CD4-positive, CD25-positive, alpha-beta regulatory T cell (primary cell): Measurements from ENCODE around the gene LRRC8C. TPM values are rescaled to one million over a fixed set of nuclear protein-coding genes. Genes with fewer than 3 reads are reported as not detected.
A peak's percentile ranks its signal among the peaks of the same experiment; 100 is the strongest.

Source experiments
- ATAC-seq, 2 donors: fragments of 150-1000 bp; cut with Tn5 transposase; one replicate each; pipeline ENCODE4 v1.10.0; 2021; ENCODE audit warnings: low read depth in 2 of 2, moderate number of reproducible peaks in 2 of 2, moderate library complexity in 1 of 2
- DNase-seq, 3 donors: peaks; one replicate each; pipeline versions ENCODE4 v3.0.0 to v3.0.0-alpha.2; 2012 to 2022; ENCODE audit warnings: mixed read lengths in 1 of 3
- H3K27ac ChIP-seq: one replicate; pipeline ENCODE4 v1.7.0; 2013; ENCODE audit warnings: mild to moderate bottlenecking, low read length; ENCODE audit not compliant: insufficient read depth, poor library complexity, severe bottlenecking
- H3K27me3 ChIP-seq: one replicate; pipeline ENCODE4 v1.7.0; 2013; ENCODE audit warnings: low read length; ENCODE audit not compliant: control insufficient read depth, insufficient read depth
- H3K36me3 ChIP-seq: one replicate; pipeline ENCODE4 v1.7.0; 2013; ENCODE audit warnings: mild to moderate bottlenecking, low read length, moderate library complexity; ENCODE audit not compliant: control insufficient read depth, insufficient read depth
- H3K4me1 ChIP-seq: 2 replicates; pipeline ENCODE4 v1.7.0; 2013; ENCODE audit warnings: mild to moderate bottlenecking, low read length; ENCODE audit not compliant: insufficient read depth, control insufficient read depth, poor library complexity, severe bottlenecking
- H3K4me3 ChIP-seq: one replicate; pipeline ENCODE4 v1.7.0; 2013; ENCODE audit warnings: low read depth, mild to moderate bottlenecking, low read length, moderate library complexity
- H3K9me3 ChIP-seq, 2 experiments: 1 replicate in 1 of 2; 2 replicates in 1 of 2; pipeline ENCODE4 v1.7.0; 2013; ENCODE audit warnings: low read length in 2 of 2, mild to moderate bottlenecking in 1 of 2, moderate library complexity in 1 of 2; ENCODE audit not compliant: control insufficient read depth in 2 of 2
- H3K27ac Mint-ChIP-seq, 3 donors: one replicate each; pipeline ENCODE4 v1.8.0; 2020 to 2022; ENCODE audit warnings: mild to moderate bottlenecking in 3 of 3, mixed read lengths in 3 of 3, moderate library complexity in 2 of 3
- H3K27me3 Mint-ChIP-seq: one replicate; pipeline ENCODE4 v1.8.0; 2022; ENCODE audit warnings: mild to moderate bottlenecking, mixed read lengths
- H3K36me3 Mint-ChIP-seq: one replicate; pipeline ENCODE4 v1.8.0; 2020; ENCODE audit warnings: mixed read lengths
- H3K4me1 Mint-ChIP-seq, 4 donors: one replicate each; pipeline ENCODE4 v1.8.0; 2020 to 2022; ENCODE audit warnings: mixed read lengths in 4 of 4, mild to moderate bottlenecking in 1 of 4
- H3K4me3 Mint-ChIP-seq, 4 donors: one replicate each; pipeline ENCODE4 v1.8.0; 2020 to 2022; ENCODE audit warnings: mild to moderate bottlenecking in 4 of 4, mixed read lengths in 4 of 4, moderate library complexity in 3 of 4
- H3K9me3 Mint-ChIP-seq, 7 donors: one replicate each; pipeline ENCODE4 v1.8.0; 2020 to 2022; ENCODE audit warnings: mixed read lengths in 7 of 7, mild to moderate bottlenecking in 3 of 7, moderate library complexity in 2 of 7
- polyA plus RNA-seq, 4 donors: library from polyadenylated mRNA; unstranded; fragments of 300-500 nt; fragmentation: Illumina TruSeq; gene quantifications; one replicate each; pipeline ENCODE4 v1.2.3, GENCODE V29; 2021
- total RNA-seq: library from RNA; stranded (reverse); gene quantifications from one replicate; pipeline ENCODE4 v1.2.3, GENCODE V29; 2022

Gene LRRC8C
- total and polyA plus RNA-seq, 5 donors from 2014 or later: 22.8 to 70.4 (median 24.9) TPM

- H3K4me3 ChIP-seq: peak overlapping the region; percentile 86
- peaks cover 20 to 63% (median 45%) of the 10 kb centered on the region in 4 donors for H3K4me1 Mint-ChIP-seq
- no peak for ATAC-seq
These were observed 129.5 kb downstream of the LRRC8C start for GRCh38 chr1:89762386-89762778.

GRCh38 chr1:89762779-89763648, 130.1 kb downstream of the LRRC8C start:
- H3K36me3 ChIP-seq: no peaks in the 10 kb centered on the region
- peak overlapping the region; percentile 48 for H3K27ac ChIP-seq
- peak overlapping the region; percentile 81 to 97 (median 92) for H3K4me3 Mint-ChIP-seq
- no peaks in the 10 kb centered on the region for H3K27me3 Mint-ChIP-seq
- peaks cover 38% of the 10 kb centered on the region for H3K4me1 ChIP-seq
- no peaks in the 10 kb centered on the region for H3K9me3 ChIP-seq
- peaks cover 14 to 57% (median 38%) of the 10 kb centered on the region in 4 donors for H3K4me1 Mint-ChIP-seq
- H3K27me3 ChIP-seq: no peaks in the 10 kb centered on the region
- ATAC-seq: peak; percentile 100
- peak overlapping the region; percentile 86 for H3K4me3 ChIP-seq
- H3K36me3 Mint-ChIP-seq: no peaks in the 10 kb centered on the region
- peak overlapping the region; percentile 83 to 94 (median 93) for H3K27ac Mint-ChIP-seq
- H3K9me3 Mint-ChIP-seq: peaks cover 0 to 1% (median 0%) of the 10 kb centered on the region in 7 donors
- DNase-seq: peak; percentile 76 to 88 (median 85)

More at GRCh38 chr1:89762386-89762778, 129.5 kb downstream of the LRRC8C start:
- Mint-ChIP-seq H3K4me3 (peak overlapping the region; percentile 81 to 97 (median 92)), H3K9me3 (peaks cover 0 to 1% (median 0%) of the 10 kb centered on the region in 7 donors), H3K36me3 (no peaks in the 10 kb centered on the region), H3K27ac (peak overlapping the region in 2 of 3 donors; percentile 93 to 94), H3K27me3 (no peaks in the 10 kb centered on the region)
- peaks cover 44% of the 10 kb centered on the region for H3K4me1 ChIP-seq
- no peaks in the 10 kb centered on the region for H3K9me3 ChIP-seq
- H3K27me3 ChIP-seq: no peaks in the 10 kb centered on the region
- H3K27ac ChIP-seq: peak overlapping the region; percentile 48
- H3K36me3 ChIP-seq: no peaks in the 10 kb centered on the region
- no peak for DNase-seq

- ATAC-seq (no peak), DNase-seq (no peak)
- no peaks in the 10 kb centered on the region for H3K27me3 Mint-ChIP-seq
- peaks cover 14 to 51% (median 33%) of the 10 kb centered on the region in 4 donors for H3K4me1 Mint-ChIP-seq
- peak overlapping the region; percentile 83 to 94 (median 93) for H3K27ac Mint-ChIP-seq
- Histone ChIP-seq H3K27me3 (no peaks in the 10 kb centered on the region), H3K4me1 (peaks cover 32% of the 10 kb centered on the region), H3K4me3 (peak overlapping the region; percentile 86), H3K27ac (no peak overlapping the region), H3K36me3 (no peaks in the 10 kb centered on the region), H3K9me3 (no peaks in the 10 kb centered on the region)
- H3K9me3 Mint-ChIP-seq: peaks cover 0 to 1% (median 0%) of the 10 kb centered on the region in 7 donors
- peak overlapping the region; percentile 81 to 97 (median 92) for H3K4me3 Mint-ChIP-seq
- no peaks in the 10 kb centered on the region for H3K36me3 Mint-ChIP-seq
These were observed 130.7 kb downstream of the LRRC8C start for GRCh38 chr1:89763649-89763986.

GRCh38 chr1:89765774-89766173, 132.9 kb downstream of the LRRC8C start:
- Mint-ChIP-seq H3K36me3 (peaks cover 3% of the 10 kb centered on the region), H3K27ac (no peak overlapping the region), H3K27me3 (no peaks in the 10 kb centered on the region), H3K4me1 (peaks cover 4 to 31% (median 20%) of the 10 kb centered on the region in 4 donors), H3K4me3 (no peak overlapping the region), H3K9me3 (peaks cover 0 to 1% (median 0%) of the 10 kb centered on the region in 7 donors)
- ATAC-seq: no peak
- no peaks in the 10 kb centered on the region for H3K9me3 ChIP-seq
- H3K27me3 ChIP-seq: no peaks in the 10 kb centered on the region
- no peak overlapping the region for H3K4me3 ChIP-seq
- DNase-seq: no peak
- H3K36me3 ChIP-seq: no peaks in the 10 kb centered on the region
- no peak overlapping the region for H3K27ac ChIP-seq
- H3K4me1 ChIP-seq: peaks cover 24% of the 10 kb centered on the region

GRCh38 chr1:89767618-89768017, 134.7 kb downstream of the LRRC8C start:
- Mint-ChIP-seq H3K4me1 (peaks cover 4 to 17% (median 11%) of the 10 kb centered on the region in 4 donors), H3K9me3 (peaks cover 0 to 1% (median 0%) of the 10 kb centered on the region in 7 donors), H3K27me3 (no peaks in the 10 kb centered on the region), H3K36me3 (peaks cover 3% of the 10 kb centered on the region), H3K27ac (no peak overlapping the region), H3K4me3 (no peak overlapping the region)
- peaks cover 10% of the 10 kb centered on the region for H3K4me1 ChIP-seq
- H3K36me3 ChIP-seq: no peaks in the 10 kb centered on the region
- H3K27ac ChIP-seq: no peak overlapping the region
- no peak overlapping the region for H3K4me3 ChIP-seq
- no peaks in the 10 kb centered on the region for H3K9me3 ChIP-seq
- H3K27me3 ChIP-seq: no peaks in the 10 kb centered on the region
- DNase-seq (no peak), ATAC-seq (no peak)

Other genes starting within 250 kb of the LRRC8C start
- gene LRRC8B, start 108.3 kb upstream of the LRRC8C start, total RNA-seq: 20.4 TPM
- 10 to 100 TPM in 3 of 4 donors, 1 to 10 TPM in 1; 8.9 to 19.6 (median 17.7) TPM for gene LRRC8B, start 108.3 kb upstream of the LRRC8C start, polyA plus RNA-seq
- 23.6 TPM for gene LRRC8D, start 187.9 kb downstream of the LRRC8C start, total RNA-seq
- gene LRRC8D, start 187.9 kb downstream of the LRRC8C start, polyA plus RNA-seq: 10 to 100 TPM; 45.4 to 69.0 (median 56.8) TPM